ENCODE data around the gene THAP11.

GRCh38 chr16:67807148-67807682, 34.9 kb upstream of the THAP11 start:
- TF ChIP-seq, protein P1, sequence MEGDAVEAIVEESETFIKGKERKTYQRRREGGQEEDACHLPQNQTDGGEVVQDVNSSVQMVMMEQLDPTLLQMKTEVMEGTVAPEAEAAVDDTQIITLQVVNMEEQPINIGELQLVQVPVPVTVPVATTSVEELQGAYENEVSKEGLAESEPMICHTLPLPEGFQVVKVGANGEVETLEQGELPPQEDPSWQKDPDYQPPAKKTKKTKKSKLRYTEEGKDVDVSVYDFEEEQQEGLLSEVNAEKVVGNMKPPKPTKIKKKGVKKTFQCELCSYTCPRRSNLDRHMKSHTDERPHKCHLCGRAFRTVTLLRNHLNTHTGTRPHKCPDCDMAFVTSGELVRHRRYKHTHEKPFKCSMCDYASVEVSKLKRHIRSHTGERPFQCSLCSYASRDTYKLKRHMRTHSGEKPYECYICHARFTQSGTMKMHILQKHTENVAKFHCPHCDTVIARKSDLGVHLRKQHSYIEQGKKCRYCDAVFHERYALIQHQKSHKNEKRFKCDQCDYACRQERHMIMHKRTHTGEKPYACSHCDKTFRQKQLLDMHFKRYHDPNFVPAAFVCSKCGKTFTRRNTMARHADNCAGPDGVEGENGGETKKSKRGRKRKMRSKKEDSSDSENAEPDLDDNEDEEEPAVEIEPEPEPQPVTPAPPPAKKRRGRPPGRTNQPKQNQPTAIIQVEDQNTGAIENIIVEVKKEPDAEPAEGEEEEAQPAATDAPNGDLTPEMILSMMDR (conservative IDR thresholded peaks at IDR 0.05; ENCODE audit: low read length): no peak
- TF ChIP-seq EZH2phosphoT487 (IDR thresholded peaks at IDR 0.05; ENCODE audit: borderline replicate concordance): no peak

Data from Loucy (cell line).